BLaER1 (cell line): ENCODE measurements around the gene TERB1.
A peak's percentile ranks its signal among the peaks of the same experiment; 100 is the strongest.

Experiments
- H3K27ac ChIP-seq: shearing (Covaris generic); formaldehyde crosslinking; 2 replicates; pipeline ENCODE4 v1.8.1; 2022
- H3K27me3 ChIP-seq: shearing (Covaris generic); formaldehyde crosslinking; 2 replicates; pipeline ENCODE4 v1.8.1; 2022
- H3K36me3 ChIP-seq: shearing (Covaris generic); formaldehyde crosslinking; 2 replicates; pipeline ENCODE4 v1.8.1; 2022
- H3K4me1 ChIP-seq: shearing (Covaris generic); formaldehyde crosslinking; 2 replicates; pipeline ENCODE4 v1.8.1; 2022
- H3K4me2 ChIP-seq: shearing (Covaris generic); formaldehyde crosslinking; 2 replicates; pipeline ENCODE4 v1.8.1; 2022
- H3K4me3 ChIP-seq: shearing (Covaris generic); formaldehyde crosslinking; 2 replicates; pipeline ENCODE4 v1.8.1; 2022
- H3K9ac ChIP-seq: shearing (Covaris generic); formaldehyde crosslinking; 2 replicates; pipeline ENCODE4 v1.8.1; 2022
- H3K9me3 ChIP-seq: shearing (Covaris generic); formaldehyde crosslinking; 2 replicates; pipeline ENCODE4 v1.8.1; 2022
- H4K20me1 ChIP-seq: shearing (Covaris generic); formaldehyde crosslinking; 2 replicates; pipeline ENCODE4 v1.8.1; 2022
- Cebpa-rat ChIP-seq: shearing (Covaris generic); IDR thresholded peaks from 2 replicates; pipeline ENCODE4 v1.8.1; 2022

The TERB1 gene

DNA sequence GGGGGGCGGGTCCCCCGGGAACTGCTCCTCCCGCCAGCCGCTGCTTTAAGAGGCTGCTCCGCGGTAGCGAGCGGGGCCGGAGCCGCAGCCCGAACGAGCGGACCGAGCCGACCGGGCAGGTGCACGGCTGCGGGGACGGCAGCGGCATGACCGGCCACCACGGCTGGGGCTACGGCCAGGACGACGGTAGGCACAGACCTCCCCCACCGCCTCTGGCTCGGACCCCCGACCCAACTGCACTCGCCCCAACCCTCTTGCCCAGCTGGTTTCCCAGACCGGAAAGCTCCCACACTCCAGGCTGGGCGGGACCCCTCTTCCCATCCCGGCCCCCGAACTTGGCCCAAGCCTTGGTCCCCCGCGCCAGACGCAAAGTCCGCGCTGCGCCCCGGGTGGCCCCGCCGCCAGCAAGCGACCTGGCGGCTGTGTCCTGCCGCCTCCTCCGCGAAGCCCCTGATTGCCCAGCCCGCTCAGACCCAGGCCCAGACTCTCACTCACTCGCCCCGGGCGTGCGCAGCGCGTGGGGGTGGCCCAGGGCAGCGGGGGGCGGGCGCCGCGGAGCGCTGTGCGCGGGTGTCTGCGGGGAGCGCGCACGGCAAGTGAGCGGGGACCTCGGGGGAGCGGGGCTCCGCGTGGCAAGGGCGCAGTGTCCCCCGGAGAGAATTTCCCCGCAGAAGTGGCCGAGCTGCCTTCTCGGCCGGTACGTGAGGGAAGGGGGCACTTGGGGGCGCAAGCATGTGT is 43.1 kb upstream of the TERB1 start, which contains the start of gene CA7:
TSS of gene CA7 (plus strand) at position 73 of the 738 bp plus-strand sequence. CDS start at position 147, 74 bp downstream.
- peak within 1 kb of the TSS; percentile 82 for H3K4me2 ChIP-seq

DNA sequence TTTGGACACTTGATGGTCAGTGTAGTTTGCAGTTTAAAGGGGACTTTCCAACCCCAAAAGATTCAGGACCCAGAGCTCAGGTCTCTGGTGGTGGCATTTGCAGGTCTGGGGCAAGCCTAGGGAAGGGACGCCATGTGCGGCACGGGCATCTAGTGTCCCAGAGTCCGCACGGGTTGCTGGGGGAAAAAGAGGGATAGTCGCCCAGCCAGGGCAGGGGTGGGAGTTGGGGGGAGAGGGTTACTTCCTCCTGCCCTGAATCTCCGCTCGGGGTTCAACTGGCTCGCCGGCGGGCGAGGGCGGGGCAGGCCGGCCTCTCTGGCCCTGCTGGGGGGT is 42.6 kb upstream of the TERB1 start:
- Histone ChIP-seq H3K4me3 (no peak overlapping the region), H3K36me3 (no peaks in the 10 kb centered on the region), H3K9me3 (no peaks in the 10 kb centered on the region)

More for the DNA sequence above, 43.1 kb upstream of the TERB1 start, which contains the start of gene CA7:
- H3K27me3 ChIP-seq: peaks cover 44% of the 10 kb centered on the region
- H3K27ac ChIP-seq: no peak within 1 kb of the TSS
- H3K9ac ChIP-seq: no peak within 1 kb of the TSS
- H3K4me1 ChIP-seq: peaks cover 49% of the 10 kb centered on the region
- peak within 1 kb of the TSS; percentile 56 for H3K4me3 ChIP-seq
- no peak for TF ChIP-seq Cebpa-rat
- no peaks in the 10 kb centered on the region for H3K9me3 ChIP-seq
- H3K36me3 ChIP-seq: no peaks in the 10 kb centered on the region
- H4K20me1 ChIP-seq: no peaks in the 10 kb centered on the region

DNA sequence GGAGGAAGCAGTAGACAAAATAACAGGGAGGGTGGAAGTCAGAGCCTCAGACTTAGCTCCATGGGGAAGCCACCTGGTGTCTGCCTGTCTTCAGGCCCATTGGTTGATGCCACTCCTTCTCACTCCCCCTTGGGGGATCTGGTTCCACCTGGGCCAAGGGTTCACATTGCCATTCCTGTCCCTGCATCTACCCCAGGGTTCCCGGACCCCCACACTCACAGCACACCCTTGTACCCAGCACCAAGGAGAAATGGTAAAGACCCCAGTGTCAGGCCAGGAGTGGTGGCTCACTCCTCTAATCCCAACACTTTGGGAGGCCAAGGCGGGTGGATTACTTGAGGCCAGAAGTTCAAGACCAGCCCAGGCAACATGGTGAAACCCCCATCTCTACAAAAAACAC is 41.8 kb upstream of the TERB1 start:
- H3K4me1 ChIP-seq: peaks cover 47% of the 10 kb centered on the region
- H3K27me3 ChIP-seq: peaks cover 44% of the 10 kb centered on the region
- no peaks in the 10 kb centered on the region for H3K36me3 ChIP-seq
- H3K4me2 ChIP-seq: no peak overlapping the region
- H3K4me3 ChIP-seq: no peak overlapping the region
- H3K9ac ChIP-seq: no peak overlapping the region
- TF ChIP-seq Cebpa-rat: no peak
- H4K20me1 ChIP-seq: no peaks in the 10 kb centered on the region
- no peak overlapping the region for H3K27ac ChIP-seq
- H3K9me3 ChIP-seq: 0 out of 2 replicates have a peak, but pooled peaks cover 1% of the 10 kb centered on the region

More for the DNA sequence above, 42.6 kb upstream of the TERB1 start:
- no peak for TF ChIP-seq Cebpa-rat
- Histone ChIP-seq H3K27me3 (peaks cover 44% of the 10 kb centered on the region), H3K4me2 (peak overlapping the region; percentile 82), H4K20me1 (no peaks in the 10 kb centered on the region), H3K27ac (no peak overlapping the region), H3K9ac (no peak overlapping the region), H3K4me1 (peaks cover 49% of the 10 kb centered on the region)

DNA sequence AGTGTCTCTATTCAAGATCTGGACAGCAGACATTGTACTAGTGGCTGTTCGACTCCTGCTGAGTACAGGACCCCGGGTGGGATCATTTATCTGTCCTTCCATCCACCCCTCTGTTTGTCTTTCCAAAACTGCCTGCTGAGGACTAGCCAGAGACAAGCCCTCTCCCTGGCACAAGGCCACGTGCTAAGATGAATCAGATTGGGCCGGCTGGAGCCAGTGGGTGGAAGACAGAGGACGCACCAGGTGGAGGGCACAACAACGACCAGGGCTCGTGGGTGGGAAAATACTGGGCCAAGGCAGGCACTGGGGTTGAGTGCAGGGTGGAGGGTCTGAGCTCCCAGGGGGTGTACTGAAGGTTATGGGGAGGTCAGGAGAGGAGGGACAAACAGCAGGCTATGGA is 41.4 kb upstream of the TERB1 start:
- peaks cover 43% of the 10 kb centered on the region for H3K4me1 ChIP-seq
- peaks cover 6% of the 10 kb centered on the region; the same call in 1 of the 2 replicates for H3K9me3 ChIP-seq
- H3K27me3 ChIP-seq: peaks cover 44% of the 10 kb centered on the region
- no peak overlapping the region for H3K4me3 ChIP-seq
- TF ChIP-seq Cebpa-rat: no peak
- H3K27ac ChIP-seq: no peak overlapping the region
- no peaks in the 10 kb centered on the region for H4K20me1 ChIP-seq
- no peak overlapping the region for H3K9ac ChIP-seq
- H3K4me2 ChIP-seq: no peak overlapping the region
- no peaks in the 10 kb centered on the region for H3K36me3 ChIP-seq

DNA sequence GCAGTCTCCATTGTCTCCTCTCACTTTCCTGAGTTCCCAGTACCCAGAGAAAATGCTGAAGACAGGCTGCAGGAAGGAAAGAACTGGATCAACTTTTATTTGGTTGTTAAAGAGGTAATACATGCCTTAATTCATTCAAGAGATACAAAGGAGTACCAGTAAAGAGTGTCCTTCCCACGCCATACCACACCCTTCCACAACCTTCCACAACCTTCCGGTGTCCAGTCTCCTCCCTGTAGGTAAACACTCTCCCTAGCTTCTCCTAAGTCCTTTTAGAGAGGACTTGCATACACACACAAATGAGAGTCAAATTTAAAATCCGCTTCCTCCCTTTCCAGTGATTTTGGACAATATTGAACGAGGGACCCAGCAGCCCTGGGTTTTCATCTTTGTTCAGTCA is 40.0 kb upstream of the TERB1 start:
- H3K9ac ChIP-seq: no peak overlapping the region
- peaks cover 41% of the 10 kb centered on the region for H3K27me3 ChIP-seq
- no peak for TF ChIP-seq Cebpa-rat
- H3K4me1 ChIP-seq: peaks cover 29% of the 10 kb centered on the region
- peak overlapping the region; percentile 20; the same call in 1 of the 2 replicates for H3K4me2 ChIP-seq
- H3K27ac ChIP-seq: no peak overlapping the region
- peaks cover 8% of the 10 kb centered on the region; the same call in 1 of the 2 replicates for H3K9me3 ChIP-seq
- H3K4me3 ChIP-seq: no peak overlapping the region
- no peaks in the 10 kb centered on the region for H4K20me1 ChIP-seq
- H3K36me3 ChIP-seq: no peaks in the 10 kb centered on the region

DNA sequence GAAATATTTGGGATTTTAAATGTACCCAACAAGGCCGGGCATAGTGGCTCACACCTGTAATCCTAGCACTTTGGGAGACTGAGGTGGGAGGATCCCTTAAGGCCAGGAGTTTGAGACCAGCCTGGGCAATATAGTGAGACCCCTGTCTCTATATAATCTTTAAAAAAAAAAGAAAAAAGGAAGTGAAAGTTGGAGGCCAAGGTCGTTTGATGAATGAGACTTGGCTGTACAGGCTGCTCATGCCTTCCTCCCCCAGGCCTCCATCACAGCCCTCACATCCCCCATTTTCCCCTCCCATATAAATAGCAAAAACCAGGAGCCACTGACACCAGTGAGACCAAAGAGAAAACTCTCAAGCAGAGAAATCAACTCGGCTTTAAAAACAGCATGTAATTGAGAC is 39.5 kb upstream of the TERB1 start:
- Histone ChIP-seq H3K9me3 (peaks cover 8% of the 10 kb centered on the region; the same call in 1 of the 2 replicates), H3K4me1 (peaks cover 24% of the 10 kb centered on the region), H4K20me1 (no peaks in the 10 kb centered on the region), H3K27ac (no peak overlapping the region), H3K36me3 (no peaks in the 10 kb centered on the region), H3K27me3 (peaks cover 36% of the 10 kb centered on the region), H3K4me2 (peak overlapping the region; percentile 20; the same call in 1 of the 2 replicates), H3K4me3 (no peak overlapping the region), H3K9ac (no peak overlapping the region)
- TF ChIP-seq Cebpa-rat: no peak

DNA sequence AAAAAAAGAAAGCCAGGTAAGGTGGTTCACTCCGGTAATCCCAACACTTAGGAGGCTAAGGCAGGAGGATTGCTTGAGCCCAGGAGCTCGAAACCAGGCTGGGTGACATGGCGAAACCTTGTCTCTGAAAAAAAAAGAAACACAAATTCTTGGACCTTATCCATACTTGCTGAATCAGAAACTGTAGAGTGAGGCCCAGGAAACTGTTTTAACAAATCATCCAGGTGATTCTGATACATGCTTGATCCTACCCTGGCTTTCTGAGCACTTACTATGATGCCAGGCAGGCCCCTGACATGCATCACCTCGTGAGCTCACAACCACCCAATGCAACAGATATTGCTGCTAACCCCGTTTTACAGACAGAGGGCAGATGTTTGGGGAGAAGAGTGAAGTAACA is 33.4 kb upstream of the TERB1 start:
- no peak overlapping the region for H3K9ac ChIP-seq
- H3K9me3 ChIP-seq: peaks cover 8% of the 10 kb centered on the region; the same call in 1 of the 2 replicates
- peaks cover 3% of the 10 kb centered on the region for H3K4me1 ChIP-seq
- H3K27ac ChIP-seq: no peak overlapping the region
- no peaks in the 10 kb centered on the region for H3K27me3 ChIP-seq
- H3K4me3 ChIP-seq: no peak overlapping the region
- H4K20me1 ChIP-seq: 0 out of 2 replicates have a peak, but pooled peaks cover 1% of the 10 kb centered on the region
- H3K36me3 ChIP-seq: no peaks in the 10 kb centered on the region
- H3K4me2 ChIP-seq: no peak overlapping the region
- TF ChIP-seq Cebpa-rat: no peak

DNA sequence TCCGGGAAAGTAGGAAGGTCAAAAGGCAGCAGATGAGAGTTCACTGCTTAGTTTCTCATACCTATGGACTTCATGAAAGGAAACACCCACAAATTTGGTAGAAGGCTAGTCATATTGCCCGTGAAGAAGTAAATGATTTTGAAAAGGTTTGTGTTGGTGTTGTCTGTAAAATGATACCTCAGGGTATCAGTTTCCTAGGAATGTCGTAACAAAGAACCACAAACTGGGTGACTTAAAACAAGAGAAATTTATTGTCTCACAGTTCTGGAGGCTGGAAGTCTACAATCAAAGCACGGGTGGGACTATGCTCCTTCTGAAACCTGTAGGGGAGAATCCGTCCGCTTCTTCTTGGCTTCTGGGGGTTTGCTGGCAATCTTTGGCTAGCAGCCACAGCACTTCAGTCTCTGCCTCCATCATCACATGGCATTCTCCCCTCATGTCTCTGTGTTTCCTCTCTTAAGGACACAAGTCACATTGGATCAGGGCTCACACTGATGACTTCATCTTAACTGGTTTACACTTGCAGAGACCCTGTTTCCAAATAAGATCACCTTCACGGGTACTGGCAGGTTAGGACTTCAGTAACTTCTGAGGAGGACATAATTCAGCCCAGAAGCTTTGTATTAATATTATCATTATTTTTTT is 31.4 kb upstream of the TERB1 start:
- no peak overlapping the region for H3K4me3 ChIP-seq
- H3K27me3 ChIP-seq: no peaks in the 10 kb centered on the region
- H3K27ac ChIP-seq: no peak overlapping the region
- TF ChIP-seq Cebpa-rat: no peak
- H3K9me3 ChIP-seq: peaks cover 2% of the 10 kb centered on the region; the same call in 1 of the 2 replicates
- peaks cover 21% of the 10 kb centered on the region for H4K20me1 ChIP-seq
- peaks cover 22% of the 10 kb centered on the region for H3K4me1 ChIP-seq
- no peak overlapping the region for H3K9ac ChIP-seq
- H3K36me3 ChIP-seq: peaks cover 11% of the 10 kb centered on the region
- H3K4me2 ChIP-seq: no peak overlapping the region

DNA sequence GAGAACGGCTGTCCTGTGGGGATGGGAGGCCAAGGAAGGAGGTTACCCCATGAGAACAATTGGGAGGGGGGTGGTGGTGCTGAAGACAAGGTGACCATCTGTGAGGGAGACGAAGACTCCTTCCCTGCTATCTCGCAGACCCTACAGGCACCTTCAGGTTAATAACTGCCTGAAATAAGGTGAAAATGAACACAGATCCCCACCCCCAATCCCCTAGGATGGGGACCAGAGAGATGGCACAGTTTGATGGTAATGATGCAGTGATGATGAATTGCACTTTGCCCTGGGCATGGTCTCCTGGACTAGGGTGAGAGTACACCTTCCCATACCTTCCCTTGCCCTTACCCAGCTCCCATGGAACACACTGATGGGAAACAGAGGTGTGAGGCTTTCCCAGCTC is 30.8 kb upstream of the TERB1 start:
- H4K20me1 ChIP-seq: peaks cover 27% of the 10 kb centered on the region
- no peak for TF ChIP-seq Cebpa-rat
- peaks cover 17% of the 10 kb centered on the region for H3K36me3 ChIP-seq
- H3K4me3 ChIP-seq: no peak overlapping the region
- no peak overlapping the region for H3K4me2 ChIP-seq
- no peak overlapping the region for H3K27ac ChIP-seq
- no peaks in the 10 kb centered on the region for H3K9me3 ChIP-seq
- no peak overlapping the region for H3K9ac ChIP-seq
- H3K27me3 ChIP-seq: no peaks in the 10 kb centered on the region
- H3K4me1 ChIP-seq: peaks cover 24% of the 10 kb centered on the region
